Germinal center (tissue), 1 donor: ENCODE results near the gene RAB36.

ENCODE experiments used
- DNase-seq: peaks from one replicate; pipeline ENCODE4 v3.0.0; 2012; ENCODE audit warnings: mixed read lengths, low spot score

The RAB36 gene

DNA sequence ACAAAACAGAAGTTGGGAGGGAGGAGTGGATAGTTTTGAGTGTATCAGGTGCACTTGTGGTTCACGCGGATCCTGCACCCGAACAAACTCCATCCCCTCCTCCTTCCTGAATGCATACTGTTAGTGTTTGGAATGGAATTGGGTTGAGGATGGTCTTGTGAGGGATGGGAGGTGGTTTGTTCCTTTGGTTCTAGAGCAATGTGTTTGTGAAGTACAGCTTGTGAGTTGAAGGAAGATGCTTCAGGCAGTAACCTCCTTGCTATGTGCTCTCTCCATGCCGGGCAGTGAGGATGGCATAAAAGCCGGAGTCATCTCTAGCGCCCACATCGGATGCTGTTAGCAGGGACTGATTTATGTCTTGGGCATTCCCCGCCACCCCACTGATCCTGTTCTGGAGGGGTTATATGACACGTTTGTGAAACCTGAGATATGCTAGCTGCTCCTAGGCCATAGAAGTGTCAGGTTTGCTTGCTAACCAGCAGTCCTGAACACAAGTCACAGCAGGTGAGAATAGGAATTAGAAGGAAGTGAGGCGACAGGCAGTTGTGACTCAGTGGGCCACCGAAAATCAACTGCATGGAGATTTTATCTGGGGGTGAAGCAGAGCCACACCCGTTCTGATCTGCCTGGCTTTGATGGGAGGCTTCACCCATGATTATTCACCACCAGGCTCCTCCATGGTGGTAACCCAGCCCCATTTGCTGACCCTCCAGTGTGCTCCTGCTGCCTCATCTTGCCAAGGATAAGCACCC, 37.2 kb downstream of the RAB36 start:
- DNase-seq = no peak

GRCh38 chr22:23183061-23183698, 37.9 kb downstream of the RAB36 start:
- no peak for DNase-seq

DNA sequence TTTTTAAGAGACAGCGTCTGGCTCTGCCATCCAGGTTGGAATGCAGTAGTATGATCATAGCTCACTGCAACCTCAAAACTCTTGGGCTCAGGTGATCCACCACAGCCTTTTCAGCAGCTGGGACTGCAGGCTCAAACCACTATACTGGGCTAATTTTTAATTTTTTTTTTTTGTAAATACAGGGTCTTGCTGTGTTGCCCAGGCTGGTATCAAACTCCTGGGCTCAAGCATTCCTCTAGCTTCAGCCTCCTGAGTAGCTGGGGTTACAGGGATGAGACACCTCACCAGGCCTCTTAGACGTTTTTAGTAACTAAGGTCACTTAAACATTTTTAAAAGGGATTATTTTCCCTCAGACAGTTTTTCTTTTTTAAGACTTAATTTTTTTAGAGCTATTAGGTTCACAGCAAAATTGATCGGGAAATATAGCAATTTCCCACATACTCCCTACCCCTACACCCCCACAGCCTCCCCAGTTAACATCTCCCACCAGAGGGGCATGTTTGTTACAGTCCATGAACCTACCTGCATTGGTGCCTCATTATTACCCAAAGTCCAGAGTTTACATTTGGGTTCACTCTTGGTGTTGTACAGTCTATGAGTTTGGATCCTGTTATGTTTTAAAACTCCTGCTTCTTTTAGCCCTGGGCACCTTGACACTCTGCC, 39.0 kb downstream of the RAB36 start:
- DNase-seq = no peak

GRCh38 chr22:23184764-23185113, 39.5 kb downstream of the RAB36 start:
- no peak for DNase-seq

DNA sequence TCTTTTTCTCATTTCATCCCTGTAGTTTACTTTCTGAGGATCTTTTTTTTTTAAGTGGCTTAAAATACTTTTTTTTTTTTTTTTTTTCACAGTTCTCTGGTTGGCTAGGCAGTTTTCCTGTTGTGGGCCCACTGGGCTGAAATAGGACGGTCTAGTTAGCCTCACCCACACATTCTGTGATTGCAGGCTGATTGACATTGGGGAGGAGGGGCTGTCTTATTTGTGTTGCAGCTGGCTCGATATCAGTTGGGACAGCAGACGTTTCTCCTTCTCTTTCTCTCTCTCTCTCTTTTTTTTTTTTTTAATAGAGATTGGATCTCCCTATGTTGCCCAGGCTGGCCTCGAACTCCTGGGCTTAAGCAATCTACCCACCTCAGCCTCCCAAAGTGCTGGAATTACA, 41.9 kb downstream of the RAB36 start:
- DNase-seq = no peak

DNA sequence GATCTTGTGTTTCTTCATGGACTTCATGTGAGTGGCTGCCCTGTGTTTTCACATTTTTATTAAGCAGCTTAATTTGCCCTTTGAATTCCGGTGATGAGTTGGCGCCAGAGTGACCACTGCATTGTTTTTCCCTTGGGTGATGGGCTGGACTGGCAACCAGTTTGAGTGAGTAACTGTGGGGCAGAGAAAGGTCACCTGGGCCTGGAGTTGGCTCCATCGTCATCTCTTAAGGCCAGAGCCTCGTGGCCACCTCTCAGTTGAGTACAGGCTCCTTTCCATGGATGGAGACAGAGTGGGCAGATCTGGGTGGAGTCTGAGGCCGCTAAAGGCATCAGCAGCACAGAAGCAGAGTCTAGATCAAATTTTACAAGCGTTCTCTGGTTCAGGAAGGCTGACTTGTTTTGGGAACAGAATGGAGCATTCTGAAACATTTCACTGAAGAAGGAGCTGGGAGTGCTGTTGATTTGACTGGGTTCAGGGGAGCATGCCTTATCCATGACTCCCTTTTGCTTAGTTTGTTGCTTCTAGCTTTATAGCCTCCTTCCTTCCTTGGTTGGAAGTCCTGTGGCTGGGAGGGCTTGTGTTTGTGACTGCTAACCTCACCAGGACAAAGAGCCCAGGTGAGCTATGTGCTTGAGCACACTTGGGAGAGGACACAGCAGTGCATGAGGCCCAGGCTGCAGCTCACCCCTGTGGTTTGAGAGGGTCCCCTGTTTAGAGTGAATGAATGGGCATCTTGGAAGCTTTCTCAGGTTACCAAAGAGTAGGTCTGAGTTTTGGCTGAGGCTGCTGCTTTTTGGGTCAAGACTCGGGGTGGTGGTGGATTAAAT, 42.8 kb downstream of the RAB36 start:
- DNase-seq = no peak

- no peak for DNase-seq
Observed at GRCh38 chr22:23190526-23190925, 45.2 kb downstream of the RAB36 start.

DNA sequence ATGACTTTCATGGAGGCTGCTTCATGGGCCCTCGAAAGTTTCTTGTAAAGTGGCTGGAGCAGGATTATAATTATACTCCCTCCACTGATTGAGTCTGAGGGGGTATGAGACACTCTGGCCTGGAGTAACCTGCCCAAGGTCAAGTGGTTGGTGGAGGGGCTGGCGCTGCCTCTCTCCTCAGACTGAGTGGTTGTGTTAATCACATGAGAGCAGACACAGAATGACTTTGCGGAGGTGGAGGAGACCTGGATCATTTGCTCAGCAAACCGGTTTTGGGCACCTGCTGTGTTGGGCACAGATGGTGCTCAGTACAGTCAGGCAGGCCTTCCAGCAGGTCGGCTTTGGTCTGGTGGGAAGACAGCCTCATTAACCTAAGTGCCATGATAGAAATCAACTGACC, 46.9 kb downstream of the RAB36 start:
- DNase-seq = no peak

DNA sequence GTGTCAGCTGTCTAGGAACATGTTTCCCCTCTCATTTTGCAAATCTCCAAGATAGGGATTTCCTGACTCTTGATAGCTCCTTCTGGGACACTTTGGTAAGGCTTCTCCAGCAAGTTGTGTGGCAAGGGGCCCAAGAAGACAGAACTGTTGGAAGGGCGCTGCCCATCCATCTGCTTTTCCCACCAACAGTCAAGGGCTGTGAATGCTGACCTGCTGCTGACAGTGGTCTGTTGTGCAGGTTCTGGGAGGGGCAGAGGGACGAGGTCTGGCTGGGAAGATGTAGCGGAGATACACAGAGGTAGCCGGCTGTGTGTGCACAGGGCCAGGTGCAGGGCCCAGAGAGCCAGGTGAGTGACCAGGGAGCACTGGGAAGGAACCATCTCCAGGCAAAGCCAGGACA, 47.3 kb downstream of the RAB36 start:
- no peak for DNase-seq

DNA sequence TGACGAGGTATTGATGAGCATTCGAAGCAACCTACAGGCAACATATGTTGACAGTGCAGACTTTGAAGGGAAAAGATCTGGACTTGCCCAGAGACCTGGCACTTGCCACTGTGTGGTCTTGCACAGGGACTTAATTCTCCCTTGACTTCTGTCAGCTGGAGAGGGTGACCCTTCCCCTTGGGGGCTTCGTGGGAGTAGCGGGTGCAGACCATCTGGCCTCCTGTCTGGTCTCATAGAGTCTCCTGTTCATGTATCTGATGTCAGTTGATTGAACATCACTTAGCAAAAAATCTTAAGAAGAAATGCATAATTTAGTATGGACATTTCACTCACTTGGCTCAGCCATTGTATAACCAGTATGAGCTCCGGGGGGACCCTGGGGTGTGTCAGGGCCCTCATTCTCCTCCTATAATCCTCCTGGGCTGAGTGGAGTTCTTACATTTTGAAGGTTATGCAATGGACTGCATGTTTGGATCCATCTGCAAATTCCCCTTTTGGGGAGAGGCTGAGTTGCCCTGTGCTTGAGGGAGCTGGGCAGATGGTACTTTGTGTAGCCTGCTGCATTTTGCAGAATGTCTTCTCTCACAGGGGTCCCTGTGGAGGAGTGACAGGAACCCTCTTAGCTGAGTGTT, 48.0 kb downstream of the RAB36 start:
- no peak for DNase-seq

GRCh38 chr22:23193882-23194281, 48.6 kb downstream of the RAB36 start:
- DNase-seq = no peak

DNA sequence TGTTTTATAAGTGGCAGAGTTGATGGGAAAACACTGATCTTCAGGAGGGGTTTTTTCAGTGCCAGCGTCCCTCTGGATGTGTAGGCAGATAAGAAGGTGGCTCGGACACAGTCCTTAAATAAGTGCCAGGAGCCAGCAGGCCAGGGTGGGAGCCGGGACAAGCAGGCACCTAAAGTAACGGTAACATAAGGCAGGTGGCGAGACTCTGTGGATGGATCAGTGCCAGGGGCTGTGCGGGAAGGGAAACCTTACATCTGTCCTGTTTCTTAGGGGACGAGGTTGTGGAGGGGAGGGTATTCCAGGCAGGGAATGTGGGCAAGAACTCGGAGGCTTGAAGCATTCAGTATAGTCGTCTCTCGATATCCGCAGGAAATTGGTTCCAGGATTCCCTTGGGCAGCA, 50.9 kb downstream of the RAB36 start:
- DNase-seq = no peak

- no peak for DNase-seq
Observed at GRCh38 chr22:23197836-23198235, 52.6 kb downstream of the RAB36 start.

DNA sequence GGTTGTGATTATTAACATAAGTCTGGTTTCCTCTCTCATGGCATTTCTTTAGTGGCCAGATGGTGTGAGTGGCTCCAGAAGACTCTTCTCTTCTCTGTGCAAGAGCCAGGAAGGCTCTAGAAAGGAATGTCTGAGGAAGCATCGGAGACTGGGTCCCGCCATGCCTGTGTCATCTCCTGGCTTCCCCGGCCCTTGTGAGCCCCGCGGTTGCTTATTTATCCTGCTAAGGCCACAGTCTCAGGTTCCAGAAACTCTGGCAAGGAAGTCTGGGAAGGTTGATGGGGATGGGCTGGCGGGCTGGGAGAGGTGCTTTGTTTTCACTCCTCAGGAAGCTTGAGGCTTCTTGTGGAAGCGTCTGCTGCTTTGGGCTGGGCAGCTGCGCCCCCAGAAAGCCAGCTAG, 53.9 kb downstream of the RAB36 start:
- DNase-seq = no peak

- no peak for DNase-seq
Observed at GRCh38 chr22:23200898-23201297, 55.6 kb downstream of the RAB36 start.

- no peak for DNase-seq
Observed at GRCh38 chr22:23202812-23203451, 57.7 kb downstream of the RAB36 start.

DNA sequence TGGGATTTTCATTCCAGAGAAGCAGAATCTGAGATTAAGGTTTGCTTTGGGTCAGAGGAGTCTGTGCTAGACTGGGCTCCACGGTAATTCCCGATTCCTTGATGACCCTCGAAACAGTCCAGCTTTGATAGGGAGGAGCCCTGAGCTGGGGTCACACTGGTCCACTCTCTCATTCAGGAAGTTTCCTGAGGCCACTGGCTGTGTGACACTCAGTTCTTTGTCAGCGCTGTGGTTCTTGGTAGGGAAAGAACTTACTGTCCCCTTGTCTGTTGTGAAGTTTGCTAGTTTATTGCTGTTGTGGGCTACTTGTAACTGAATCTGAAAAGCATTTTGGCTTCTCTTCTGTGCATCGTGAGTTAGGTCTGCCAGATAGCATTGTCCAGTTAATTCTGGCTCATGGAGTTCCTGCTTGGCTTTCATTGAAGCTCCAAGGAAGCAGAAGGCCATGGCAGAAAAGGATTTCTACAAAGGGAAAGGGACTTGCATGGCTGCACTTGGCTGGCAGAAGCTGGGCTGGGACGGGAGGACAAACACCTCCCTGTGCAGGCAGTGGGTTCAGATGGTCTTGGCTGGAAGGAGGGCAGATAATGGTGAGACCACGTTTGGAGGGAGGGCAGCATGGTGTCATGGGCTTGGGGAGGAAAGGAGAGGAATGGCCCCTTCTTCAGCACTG, 58.3 kb downstream of the RAB36 start:
- DNase-seq = no peak

DNA sequence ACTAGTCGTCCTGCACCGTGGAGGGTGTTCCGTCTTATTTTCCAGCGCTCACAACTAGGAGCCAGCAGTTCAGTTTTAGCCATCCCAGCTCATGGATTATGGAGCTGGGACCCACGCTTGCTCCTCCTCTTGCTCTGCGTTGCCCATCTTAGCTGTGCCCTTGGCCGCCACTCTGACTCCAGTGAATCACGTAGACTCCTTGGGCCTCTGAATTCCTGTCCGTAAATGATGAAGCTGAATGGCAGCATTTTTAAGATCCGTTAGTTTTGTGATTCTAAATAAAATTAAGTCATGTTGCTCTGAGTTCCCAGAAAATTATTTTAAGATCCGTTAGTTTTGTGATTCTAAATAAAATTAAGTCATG, 58.8 kb downstream of the RAB36 start:
- no peak for DNase-seq

DNA sequence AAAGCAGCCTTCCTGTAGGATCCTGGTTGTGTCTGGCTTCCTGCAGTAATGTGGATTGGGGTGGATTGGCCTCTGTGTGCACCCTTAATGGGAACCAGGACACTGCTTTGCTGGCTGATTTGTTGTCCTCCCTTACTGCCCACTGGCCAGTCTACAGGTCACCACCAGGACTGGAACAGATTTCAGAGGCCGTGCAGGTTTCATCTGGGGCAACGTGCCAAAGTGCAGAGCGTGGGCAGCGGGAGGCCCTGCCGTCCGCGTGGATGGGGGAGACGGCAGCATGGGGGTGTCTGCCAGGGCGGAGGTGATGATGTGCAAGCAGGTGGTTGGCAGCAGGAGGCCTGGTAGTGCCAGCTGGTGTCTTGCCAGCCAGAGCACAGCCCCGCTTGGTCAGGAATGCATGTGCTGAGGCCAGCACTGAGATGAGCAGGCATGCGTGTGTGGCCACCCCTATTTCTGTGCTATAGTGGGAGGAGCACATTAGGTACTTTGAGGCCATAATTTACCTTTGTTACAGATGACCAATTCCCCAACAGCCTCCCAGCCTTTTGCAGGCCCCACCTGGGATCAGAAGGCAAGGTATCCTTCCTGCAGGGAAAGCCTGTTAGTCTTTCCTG, 59.4 kb downstream of the RAB36 start:
- DNase-seq = no peak

GRCh38 chr22:23205339-23206049, 60.2 kb downstream of the RAB36 start:
- DNase-seq = no peak
